HepG2 (cell line): ENCODE results near the gene DNAJC12. TPM values are rescaled to one million over a fixed set of nuclear protein-coding genes. Genes with fewer than 3 reads are reported as not detected.
A peak's percentile ranks its signal among the peaks of the same experiment; 100 is the strongest.

Experiments
- ADNP ChIP-seq: sonication (generic); formaldehyde crosslinking; IDR thresholded peaks from 2 replicates; pipeline ENCODE4 v1.4.0; 2020; ENCODE audit warnings: missing genetic modification reagents
- ARHGAP35 ChIP-seq: sonication (generic); formaldehyde crosslinking; IDR thresholded peaks from 2 replicates; pipeline ENCODE4 v1.9.0; 2022; ENCODE audit warnings: mild to moderate bottlenecking, inconsistent platforms, moderate library complexity, missing genetic modification reagents, borderline replicate concordance
- ATAD3A ChIP-seq: sonication (generic); formaldehyde crosslinking; IDR thresholded peaks from 2 replicates; pipeline ENCODE4 v1.4.0; 2020; ENCODE audit warnings: missing genetic modification reagents
- ATF7 ChIP-seq, 2 experiments: fragments of 450-650 bp in 1 of 2; sonication (generic) in 1 of 2; formaldehyde crosslinking in 1 of 2; IDR thresholded peaks; 2 replicates each; pipeline versions ENCODE4 v1.4.0 to v1.6.1; 2016 to 2020; ENCODE audit warnings: antibody characterized with exemption in 1 of 2, mild to moderate bottlenecking in 1 of 2, missing genetic modification reagents in 1 of 2
- CBX2 ChIP-seq, 2 experiments: fragments of 200-600 bp in 1 of 2; sonication (generic); formaldehyde crosslinking in 1 of 2; IDR thresholded peaks; 2 replicates each; pipeline versions ENCODE4 v1.7.0 to v1.8.1; 2018 to 2022; ENCODE audit warnings: low read depth in 2 of 2, low read length in 1 of 2, mild to moderate bottlenecking in 1 of 2, missing genetic modification reagents in 1 of 2
- CENPX ChIP-seq: sonication (generic); formaldehyde crosslinking; IDR thresholded peaks from 2 replicates; pipeline ENCODE4 v1.9.0; 2021; ENCODE audit warnings: mild to moderate bottlenecking, missing genetic modification reagents, moderate library complexity
- ELF1 ChIP-seq: sonication (generic); formaldehyde crosslinking; IDR thresholded peaks from 2 replicates; pipeline ENCODE4 v1.4.0; 2020; ENCODE audit warnings: missing genetic modification reagents
- HES4 ChIP-seq: sonication (generic); formaldehyde crosslinking; IDR thresholded peaks from 2 replicates; pipeline ENCODE4 v1.9.0; 2021; ENCODE audit warnings: mild to moderate bottlenecking, missing genetic modification reagents, borderline replicate concordance
- HNRNPK ChIP-seq: fragments of 200-400 bp; formaldehyde crosslinking; IDR thresholded peaks from 2 replicates; pipeline ENCODE4 v1.6.1; 2018; ENCODE audit warnings: low read length, low read depth, moderate library complexity, mild to moderate bottlenecking; ENCODE audit not compliant: poor library complexity, severe bottlenecking
- MED1 ChIP-seq: sonication (generic); formaldehyde crosslinking; IDR thresholded peaks from 2 replicates; pipeline ENCODE4 v1.4.0; 2020; ENCODE audit warnings: missing genetic modification reagents
- MXD4 ChIP-seq: IDR thresholded peaks from 2 replicates; pipeline ENCODE4 v1.6.1; 2016; ENCODE audit warnings: mild to moderate bottlenecking, missing biosample characterization, missing genetic modification reagents
- NCOA2 ChIP-seq: sonication (generic); formaldehyde crosslinking; IDR thresholded peaks from 2 replicates; pipeline ENCODE4 v1.8.0; 2022; ENCODE audit warnings: inconsistent platforms
- NKX3-1 ChIP-seq: sonication (generic); formaldehyde crosslinking; IDR thresholded peaks from 2 replicates; pipeline ENCODE4 v1.5.0; 2020; ENCODE audit warnings: missing genetic modification reagents
- RNF2 ChIP-seq: fragments of 450-650 bp; conservative IDR thresholded peaks from 2 replicates; pipeline ENCODE4 v1.6.1; 2016; ENCODE audit warnings: low read depth
- SALL1 ChIP-seq: sonication (generic); formaldehyde crosslinking; IDR thresholded peaks from 2 replicates; pipeline ENCODE4 v1.8.0; 2022; ENCODE audit warnings: mild to moderate bottlenecking, missing genetic modification reagents
- SMARCC2 ChIP-seq: fragments of 450-650 bp; IDR thresholded peaks from 2 replicates; pipeline ENCODE4 v1.6.1; 2017; ENCODE audit warnings: antibody characterized with exemption, mild to moderate bottlenecking
- SOX6 ChIP-seq, 2 experiments: fragments of 450-650 bp in 1 of 2; sonication (generic) in 1 of 2; formaldehyde crosslinking in 1 of 2; IDR thresholded peaks; 2 replicates each; pipeline versions ENCODE4 v1.4.0 to v1.6.1; 2017 to 2020; ENCODE audit warnings: antibody characterized with exemption in 1 of 2, mild to moderate bottlenecking in 1 of 2, missing genetic modification reagents in 1 of 2
- ZKSCAN1 ChIP-seq: fragments of 150-350 bp; IDR thresholded peaks from 2 replicates; pipeline ENCODE4 v1.6.1; 2014; ENCODE audit warnings: low read length
- ZNF136 ChIP-seq: sonication (generic); formaldehyde crosslinking; IDR thresholded peaks from 2 replicates; pipeline ENCODE4 v1.8.1; 2022; ENCODE audit warnings: low read depth, mild to moderate bottlenecking, moderate library complexity, missing genetic modification reagents
- ZNF232 ChIP-seq: sonication (generic); formaldehyde crosslinking; IDR thresholded peaks from 2 replicates; pipeline ENCODE4 v1.4.0; 2020; ENCODE audit warnings: missing genetic modification reagents, borderline replicate concordance
- ZNF253 ChIP-seq: sonication (generic); formaldehyde crosslinking; IDR thresholded peaks from 2 replicates; pipeline ENCODE4 v1.8.0; 2022; ENCODE audit warnings: mild to moderate bottlenecking, missing genetic modification reagents, borderline replicate concordance
- ZNF879 ChIP-seq: sonication (generic); formaldehyde crosslinking; IDR thresholded peaks from 2 replicates; pipeline ENCODE4 v1.8.1; 2023; ENCODE audit warnings: missing genetic modification reagents
- polyA plus RNA-seq, 8 experiments: library from polyadenylated mRNA; depleted of rRNA in 3 of 8; stranded (reverse) in 7 of 8; unstranded in 1 of 8; fragments of >200 nt; fragmentation: Illumina TruSeq in 4 of 8; extraction: Trizol in 4 of 8; gene quantifications; 2 replicates each; pipeline versions ENCODE4 v1.2.1 to v1.2.3, GENCODE V29; 2011 to 2016; ENCODE audit warnings: low read depth in 4 of 8, missing spikeins in 1 of 8, mixed read lengths in 1 of 8; ENCODE audit not compliant: insufficient read depth in 1 of 8
- total RNA-seq, 5 experiments: library from RNA; depleted of rRNA; stranded (reverse); fragments of >200 nt; fragmentation: Illumina TruSeq; extraction: Trizol; gene quantifications; 2 replicates each; pipeline ENCODE4 v1.2.3, GENCODE V29; 2016; ENCODE audit warnings: low read depth in 1 of 5
- TF ChIP-seq, protein P1 (sequence below): sonication (generic); formaldehyde crosslinking; IDR thresholded peaks from 2 replicates; pipeline ENCODE4 v1.4.0; 2020; ENCODE audit warnings: missing genetic modification reagents
- TF ChIP-seq, protein P2 (sequence below): IDR thresholded peaks from 2 replicates; pipeline ENCODE4 v1.6.1; 2016; ENCODE audit warnings: mild to moderate bottlenecking
- TF ChIP-seq, protein P3 (sequence below), 2 experiments: fragments of 450-650 bp in 1 of 2; sonication (generic) in 1 of 2; formaldehyde crosslinking; IDR thresholded peaks; 2 replicates each; pipeline versions ENCODE4 v1.5.0 to v1.8.0; 2020 to 2022; ENCODE audit warnings: mild to moderate bottlenecking in 1 of 2, missing genetic modification reagents in 1 of 2
- TF ChIP-seq, protein P4 (sequence below): sonication (generic); formaldehyde crosslinking; IDR thresholded peaks from 2 replicates; pipeline ENCODE4 v1.4.0; 2020; ENCODE audit warnings: mild to moderate bottlenecking, missing genetic modification reagents

Gene DNAJC12
- total and polyA plus RNA-seq, 2 of the 13 experiments (the other 11 are each of a cell fraction or from before 2014, with no cell fraction given): 11.6 to 43.9 TPM

DNA sequence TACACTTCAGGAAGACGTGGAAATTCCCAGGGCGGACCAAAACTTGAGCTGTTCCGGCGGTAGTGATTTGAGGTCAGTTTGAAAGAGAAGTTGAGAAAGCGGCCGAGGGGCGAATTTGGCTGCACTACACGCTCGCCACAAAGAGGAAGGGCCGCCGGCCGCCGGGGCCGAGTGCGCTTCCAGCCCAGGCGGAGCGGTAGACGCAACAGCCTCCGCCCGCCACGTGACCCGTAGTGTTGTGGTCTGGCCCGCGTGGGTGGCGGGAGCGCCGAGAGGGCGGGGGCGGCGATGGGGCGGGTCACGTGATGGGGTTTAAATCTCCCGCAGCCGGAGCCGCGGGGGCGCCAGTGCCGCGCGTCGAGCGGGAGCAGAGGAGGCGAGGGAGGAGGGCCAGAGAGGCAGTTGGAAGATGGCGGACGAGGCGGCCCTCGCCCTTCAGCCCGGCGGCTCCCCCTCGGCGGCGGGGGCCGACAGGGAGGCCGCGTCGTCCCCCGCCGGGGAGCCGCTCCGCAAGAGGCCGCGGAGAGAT is 46.4 kb upstream of the DNAJC12 start, which contains the start of gene SIRT1 (continued):
- TF ChIP-seq ZNF879 (CRISPR knock-in tag): peak; percentile 24; the same call in 1 of the 2 replicates
- peak; percentile 61; the same call in 1 of the 2 replicates for TF ChIP-seq ELF1 (CRISPR knock-in tag)
- TF ChIP-seq, protein P1, sequence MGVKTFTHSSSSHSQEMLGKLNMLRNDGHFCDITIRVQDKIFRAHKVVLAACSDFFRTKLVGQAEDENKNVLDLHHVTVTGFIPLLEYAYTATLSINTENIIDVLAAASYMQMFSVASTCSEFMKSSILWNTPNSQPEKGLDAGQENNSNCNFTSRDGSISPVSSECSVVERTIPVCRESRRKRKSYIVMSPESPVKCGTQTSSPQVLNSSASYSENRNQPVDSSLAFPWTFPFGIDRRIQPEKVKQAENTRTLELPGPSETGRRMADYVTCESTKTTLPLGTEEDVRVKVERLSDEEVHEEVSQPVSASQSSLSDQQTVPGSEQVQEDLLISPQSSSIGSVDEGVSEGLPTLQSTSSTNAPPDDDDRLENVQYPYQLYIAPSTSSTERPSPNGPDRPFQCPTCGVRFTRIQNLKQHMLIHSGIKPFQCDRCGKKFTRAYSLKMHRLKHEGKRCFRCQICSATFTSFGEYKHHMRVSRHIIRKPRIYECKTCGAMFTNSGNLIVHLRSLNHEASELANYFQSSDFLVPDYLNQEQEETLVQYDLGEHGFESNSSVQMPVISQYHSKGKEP: peak; percentile 83; the same call in 1 of the 2 replicates
- TF ChIP-seq CENPX (CRISPR knock-in tag): no peak
- no peak for TF ChIP-seq SOX6 (IDR thresholded peaks at IDR 0.05)
- TF ChIP-seq SOX6 (CRISPR knock-in tag; IDR thresholded peaks at IDR 0.05): peak; percentile 85
- peak; percentile 93 for TF ChIP-seq MXD4 (CRISPR knock-in tag)
- peak; percentile 93; the same call in 1 of the 2 replicates for TF ChIP-seq ARHGAP35
- TF ChIP-seq ZKSCAN1: 0 out of 2 replicates have a peak, but pooled peaks have one; percentile 32
- 0 out of 2 replicates have a peak, but pooled peaks have one; percentile 31 for TF ChIP-seq NCOA2
- no peak for TF ChIP-seq CBX2 (IDR thresholded peaks at IDR 0.05; ENCODE audit: low read depth, low read length)
- no peak for TF ChIP-seq CBX2 (CRISPR knock-in tag; IDR thresholded peaks at IDR 0.05; ENCODE audit: low read depth)
- peak; percentile 62; the same call in 1 of the 2 replicates for TF ChIP-seq NKX3-1 (CRISPR knock-in tag)
- TF ChIP-seq HNRNPK: peak; percentile 26
- peak; percentile 86 for TF ChIP-seq ZNF136
- TF ChIP-seq, protein P2, sequence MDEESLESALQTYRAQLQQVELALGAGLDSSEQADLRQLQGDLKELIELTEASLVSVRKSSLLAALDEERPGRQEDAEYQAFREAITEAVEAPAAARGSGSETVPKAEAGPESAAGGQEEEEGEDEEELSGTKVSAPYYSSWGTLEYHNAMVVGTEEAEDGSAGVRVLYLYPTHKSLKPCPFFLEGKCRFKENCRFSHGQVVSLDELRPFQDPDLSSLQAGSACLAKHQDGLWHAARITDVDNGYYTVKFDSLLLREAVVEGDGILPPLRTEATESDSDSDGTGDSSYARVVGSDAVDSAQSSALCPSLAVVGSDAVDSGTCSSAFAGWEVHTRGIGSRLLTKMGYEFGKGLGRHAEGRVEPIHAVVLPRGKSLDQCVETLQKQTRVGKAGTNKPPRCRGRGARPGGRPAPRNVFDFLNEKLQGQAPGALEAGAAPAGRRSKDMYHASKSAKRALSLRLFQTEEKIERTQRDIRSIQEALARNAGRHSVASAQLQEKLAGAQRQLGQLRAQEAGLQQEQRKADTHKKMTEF (CRISPR knock-in tag): peak; percentile 93; the same call in 1 of the 2 replicates
- TF ChIP-seq ATAD3A (CRISPR knock-in tag): no peak; the same call in 1 of the 2 replicates
- no peak for TF ChIP-seq SMARCC2
- peak; percentile 57; the same call in 1 of the 2 replicates for TF ChIP-seq MED1
- no peak for TF ChIP-seq ADNP
- no peak for TF ChIP-seq ATF7 (IDR thresholded peaks at IDR 0.05)
- 0 out of 2 replicates have a peak, but pooled peaks have one; percentile 62 for TF ChIP-seq ATF7 (CRISPR knock-in tag; IDR thresholded peaks at IDR 0.05)
- peak; percentile 59; the same call in 1 of the 2 replicates for TF ChIP-seq ZNF232
- TF ChIP-seq ZNF253 (CRISPR knock-in tag): peak; percentile 60; the same call in 1 of the 2 replicates
- no peak for TF ChIP-seq RNF2
- peak; percentile 94 for TF ChIP-seq SALL1 (CRISPR knock-in tag)
- TF ChIP-seq, protein P3, sequence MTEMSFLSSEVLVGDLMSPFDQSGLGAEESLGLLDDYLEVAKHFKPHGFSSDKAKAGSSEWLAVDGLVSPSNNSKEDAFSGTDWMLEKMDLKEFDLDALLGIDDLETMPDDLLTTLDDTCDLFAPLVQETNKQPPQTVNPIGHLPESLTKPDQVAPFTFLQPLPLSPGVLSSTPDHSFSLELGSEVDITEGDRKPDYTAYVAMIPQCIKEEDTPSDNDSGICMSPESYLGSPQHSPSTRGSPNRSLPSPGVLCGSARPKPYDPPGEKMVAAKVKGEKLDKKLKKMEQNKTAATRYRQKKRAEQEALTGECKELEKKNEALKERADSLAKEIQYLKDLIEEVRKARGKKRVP (CRISPR knock-in tag; IDR thresholded peaks at IDR 0.05): peak in 1 of 2 experiments; percentile 86; a peak in 2 of 4 replicates
- TF ChIP-seq HES4 (CRISPR knock-in tag): 0 out of 2 replicates have a peak, but pooled peaks have one; percentile 13
- TF ChIP-seq, protein P4, sequence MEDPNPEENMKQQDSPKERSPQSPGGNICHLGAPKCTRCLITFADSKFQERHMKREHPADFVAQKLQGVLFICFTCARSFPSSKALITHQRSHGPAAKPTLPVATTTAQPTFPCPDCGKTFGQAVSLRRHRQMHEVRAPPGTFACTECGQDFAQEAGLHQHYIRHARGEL (CRISPR knock-in tag): 0 out of 2 replicates have a peak, but pooled peaks have one; percentile 45
